HL-60/S4 treated with retinoic acid at 250 ng/mL for 4 days and 3 days (cell line): ENCODE data around the gene MSI1.

ENCODE experiments used
- in situ Hi-C: fragments of 300-500 bp; cut with MboI; formaldehyde crosslinking; loops from 2 replicates; pipeline ENCODE4 v1.7.0; 2022; ENCODE audit warnings: low sequenced_read_pairs

MSI1 gene

GRCh38 chr12:120327593-120327992 lies 41.4 kb downstream of the MSI1 start, which contains the start of gene PLA2G1B:
Gene PLA2G1B, minus strand, starts transcription at chr12:120327779. Its CDS starts 26 bp downstream, at chr12:120327753.
- in situ Hi-C loops, result no loop called here

GRCh38 chr12:120324841-120325417 lies 44.0 kb downstream of the MSI1 start:
- in situ Hi-C loops, result no loop called here

GRCh38 chr12:120323772-120324171 lies 45.2 kb downstream of the MSI1 start:
- in situ Hi-C loops, result no loop called here

- in situ Hi-C loops, result no loop called here
Measured at GRCh38 chr12:120321382-120322202, 47.4 kb downstream of the MSI1 start.

GRCh38 chr12:120317224-120318105 lies 51.5 kb downstream of the MSI1 start:
- in situ Hi-C loops, result no loop called here

- in situ Hi-C loops, result no loop called here
Measured at GRCh38 chr12:120316798-120317223, 52.2 kb downstream of the MSI1 start.

GRCh38 chr12:120314220-120314619 lies 54.7 kb downstream of the MSI1 start:
- in situ Hi-C loops, result no loop called here

- in situ Hi-C loops, result no loop called here
Measured at GRCh38 chr12:120301962-120302815, 66.8 kb downstream of the MSI1 start, which contains the start of gene SIRT4. Gene SIRT4, plus strand, starts transcription at chr12:120302321. Its CDS starts 1,241 bp downstream, at chr12:120303562.

GRCh38 chr12:120292661-120293531 lies 76.1 kb downstream of the MSI1 start, which contains the start of gene RNU4-1:
Gene RNU4-1, minus strand, starts transcription at chr12:120293237.
- in situ Hi-C loops, result no loop called here

GRCh38 chr12:120292411-120292660 lies 76.6 kb downstream of the MSI1 start:
- in situ Hi-C loops, result no loop called here
